Measurements from ENCODE around the gene EIF4H.
"Not testable (repeated sequence)": the region's sequence is repeated elsewhere in the genome, so short reads cannot be mapped to it uniquely, and the experiment has no call there.

Gene EIF4H

GRCh38 chr7:74173866-74174605, at the start of gene EIF4H:
Gene EIF4H (plus strand): TSS chr7:74174356. CDS start chr7:74174384, 28 bp downstream.
- peak; percentile 61 to 89 for DNase-seq

- DNase-seq = no peak
These were observed 47.8 kb upstream of the EIF4H start for GRCh38 chr7:74126220-74126880.

DNA sequence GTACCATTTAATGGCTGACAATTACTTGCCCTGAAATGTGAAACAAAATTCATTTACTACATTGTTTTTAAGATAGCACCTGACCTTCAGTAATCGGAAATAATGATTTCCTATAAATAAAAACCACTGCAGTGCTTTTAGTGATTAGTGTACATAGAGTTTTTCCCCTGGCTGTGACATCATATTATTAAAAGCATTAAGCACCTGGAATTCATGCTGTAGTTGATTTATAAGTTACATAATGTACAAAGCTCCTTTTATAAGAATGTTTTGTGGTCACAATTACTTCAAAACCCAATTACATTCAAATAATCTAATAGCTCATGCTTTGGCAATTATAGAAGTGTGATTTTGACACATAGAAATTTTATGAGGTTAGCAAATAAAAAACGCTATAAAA, 44.3 kb upstream of the EIF4H start:
- DNase-seq = no peak

DNA sequence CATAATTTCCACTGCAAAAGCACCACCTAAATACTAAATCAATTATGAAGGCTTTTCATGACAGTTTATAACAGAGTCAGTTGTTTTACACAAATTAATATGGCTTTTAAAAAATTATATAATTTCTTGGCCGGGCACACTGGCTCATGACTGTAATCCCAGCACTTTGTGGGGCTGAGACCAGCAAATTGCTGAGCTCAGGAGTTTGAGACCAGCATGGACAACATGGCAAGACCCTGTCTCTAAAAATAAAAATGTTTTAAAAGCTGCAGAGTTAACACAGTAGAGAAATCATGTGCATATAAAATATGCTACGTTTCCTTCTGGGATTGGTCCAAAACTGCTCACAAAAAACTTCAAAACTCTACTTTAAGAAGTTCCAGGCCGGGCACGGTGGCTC, 43.6 kb upstream of the EIF4H start:
- DNase-seq = no peak

DNA sequence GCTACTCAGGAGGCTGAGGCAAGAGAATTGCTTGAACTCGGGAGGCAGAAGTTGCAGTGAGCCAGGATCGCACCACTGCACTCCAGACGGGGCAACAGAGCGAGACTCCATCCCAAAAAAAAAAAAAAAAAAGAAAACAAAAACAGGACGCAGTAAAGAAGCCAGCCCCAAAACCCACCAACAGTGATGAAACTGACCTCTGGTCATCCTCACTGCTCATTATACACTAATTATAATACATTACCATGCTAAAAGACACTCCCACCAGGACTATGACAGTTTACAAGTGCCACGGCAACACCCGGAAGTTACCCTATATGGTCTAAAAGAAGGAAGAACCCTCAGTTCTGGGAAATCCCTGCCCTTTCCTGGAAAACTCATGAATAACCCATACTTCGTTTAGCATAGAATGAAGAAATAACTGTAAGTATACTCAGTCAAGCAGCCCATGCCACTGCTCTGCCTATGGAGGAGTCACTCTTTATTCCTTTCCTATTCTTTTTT, 40.0 kb upstream of the EIF4H start:
- no peak for DNase-seq

- DNase-seq = no peak
These were observed 35.8 kb upstream of the EIF4H start for GRCh38 chr7:74138334-74138867.

GRCh38 chr7:74138945-74139843, 35.0 kb upstream of the EIF4H start:
- DNase-seq = no peak

- no peak for DNase-seq
These were observed 32.5 kb upstream of the EIF4H start for GRCh38 chr7:74141705-74142104.

- DNase-seq = no peak
These were observed 30.8 kb upstream of the EIF4H start for GRCh38 chr7:74143383-74143782.

- DNase-seq = no peak
These were observed 25.7 kb upstream of the EIF4H start for GRCh38 chr7:74148491-74148890.

DNA sequence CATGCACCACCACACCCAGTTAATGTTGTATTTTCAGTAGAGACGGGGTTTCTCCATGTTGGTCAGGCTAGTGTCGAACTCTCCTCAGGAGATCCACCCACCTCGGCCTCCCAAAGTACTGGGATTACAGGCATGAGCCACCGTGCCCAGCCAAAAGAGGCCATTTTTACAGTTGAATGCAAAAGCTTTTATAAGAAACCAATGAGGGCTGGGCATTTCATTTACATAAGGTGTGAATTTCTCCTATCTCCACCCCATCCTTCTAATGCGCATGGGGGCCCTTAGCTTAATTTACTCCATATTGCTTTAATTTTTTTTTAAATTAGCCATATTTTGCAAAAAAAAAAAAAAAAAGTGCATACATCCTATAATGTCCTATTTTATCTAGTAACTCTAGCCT, 25.1 kb upstream of the EIF4H start:
- DNase-seq = no peak

DNA sequence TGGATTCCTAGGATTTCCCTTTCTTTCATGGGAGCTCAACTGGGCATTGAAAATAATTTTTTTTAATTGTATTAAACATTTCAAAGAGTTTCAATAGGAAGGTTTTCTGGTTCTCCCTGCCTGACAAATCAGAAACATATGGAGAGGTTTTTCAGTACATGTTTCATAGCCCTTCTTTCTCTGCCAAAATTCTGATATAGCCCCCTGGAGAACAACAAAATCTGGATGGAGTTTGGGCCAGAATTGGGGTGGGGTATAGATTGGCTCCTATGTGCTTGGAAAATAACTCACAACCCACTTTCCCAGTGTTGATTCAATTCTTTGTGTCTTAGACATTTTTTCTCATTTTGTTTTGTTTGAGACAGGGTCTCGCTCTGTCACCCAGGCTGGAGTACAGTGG, 24.6 kb upstream of the EIF4H start:
- no peak for DNase-seq

DNA sequence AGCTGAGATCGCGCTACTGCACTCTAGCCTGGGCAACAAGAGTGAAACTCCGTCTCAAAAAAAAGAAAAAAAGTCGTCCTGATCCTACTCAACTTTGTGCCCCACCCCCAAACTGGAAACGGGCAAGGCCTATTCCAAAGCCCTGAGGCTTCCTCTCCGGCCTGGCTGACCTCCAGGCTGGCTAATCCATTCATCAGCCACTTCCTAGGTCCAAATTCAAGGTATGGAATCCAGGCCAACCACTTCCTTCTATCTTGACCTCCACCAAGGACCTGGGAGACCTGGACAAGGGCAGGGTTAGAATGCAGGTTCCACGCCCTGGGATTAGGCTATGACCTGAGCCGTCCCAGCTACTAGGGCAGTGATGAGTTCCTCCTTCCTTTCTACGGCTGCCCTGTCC, 20.4 kb upstream of the EIF4H start:
- no peak for DNase-seq

DNA sequence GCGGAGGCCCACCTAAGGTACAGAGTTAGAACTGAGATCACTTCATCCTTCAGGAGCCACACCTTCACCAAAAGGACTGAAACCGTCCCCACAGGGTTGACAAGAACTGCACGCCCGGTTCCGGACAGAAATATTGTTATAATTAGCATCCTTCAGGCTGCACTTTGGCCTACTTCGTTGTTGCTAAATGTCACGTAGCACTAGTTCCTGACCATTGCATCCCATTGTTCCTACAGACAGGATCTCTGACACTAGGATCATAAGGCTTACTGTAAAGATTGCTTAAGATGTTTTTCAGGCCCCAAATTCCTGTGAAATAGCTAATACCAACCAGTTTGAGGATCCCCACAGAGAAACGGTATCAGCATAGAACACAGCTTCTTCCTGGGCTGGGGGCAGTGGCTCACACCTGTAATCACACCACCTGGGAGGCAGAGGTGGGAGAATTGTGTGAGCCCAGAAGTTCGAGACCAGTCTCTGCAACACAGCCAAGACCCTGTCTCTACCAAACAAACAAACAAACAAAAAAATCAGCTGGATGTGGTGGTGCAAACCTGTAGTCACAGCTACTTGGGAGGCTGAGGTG, 18.3 kb upstream of the EIF4H start:
- DNase-seq = no peak

DNA sequence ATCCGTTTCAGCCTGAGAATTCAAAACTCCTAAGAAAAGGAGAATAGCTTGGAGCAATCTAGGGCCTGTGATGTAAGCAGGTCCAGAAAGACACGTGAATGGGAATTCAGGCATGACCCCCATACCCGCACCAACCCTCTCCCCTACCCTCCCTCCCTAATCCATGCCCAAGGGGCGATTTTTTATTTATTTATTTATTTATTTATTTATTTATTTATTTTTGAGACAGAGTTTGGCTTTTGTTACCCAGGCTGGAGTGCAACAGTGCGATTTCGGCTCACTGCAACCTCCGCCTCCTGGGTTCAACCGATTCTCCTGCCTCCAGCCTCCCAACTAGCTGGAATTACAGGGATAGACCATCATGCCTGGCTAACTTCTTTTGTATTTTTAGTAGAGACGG, 16.6 kb upstream of the EIF4H start:
- DNase-seq = no peak

DNA sequence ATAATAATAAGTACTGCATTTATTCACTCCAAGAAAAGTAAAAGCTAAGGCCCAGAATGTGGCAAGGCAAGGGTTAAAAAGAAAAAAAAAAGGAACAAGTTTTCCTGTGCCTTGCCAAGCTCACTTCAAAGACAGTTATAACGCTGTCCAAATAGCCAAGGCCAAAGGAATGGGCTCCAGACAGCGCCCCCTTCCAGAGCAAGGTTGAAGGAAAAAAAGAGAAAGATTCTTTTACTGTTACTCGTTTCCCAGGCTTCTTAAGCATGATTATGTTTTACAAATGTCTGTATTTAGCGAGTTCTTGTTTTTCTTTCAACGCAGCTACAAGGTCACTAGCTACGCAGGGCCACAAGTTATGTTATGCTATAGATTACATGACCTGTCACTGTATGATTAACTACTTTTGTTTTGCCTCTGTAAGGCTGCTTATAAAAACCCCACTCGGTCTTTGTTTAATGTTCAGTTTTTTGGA, 9.1 kb upstream of the EIF4H start:
- DNase-seq = no peak

- DNase-seq = no peak
These were observed 8.1 kb upstream of the EIF4H start for GRCh38 chr7:74165867-74166593.

GRCh38 chr7:74167324-74167723, 6.8 kb upstream of the EIF4H start:
- DNase-seq = not testable (repeated sequence)

GRCh38 chr7:74173074-74173473, 1.1 kb upstream of the EIF4H start:
- DNase-seq = no peak

GRCh38 chr7:74173491-74173865, 678 bp upstream of the EIF4H start:
- no peak for DNase-seq

DNA sequence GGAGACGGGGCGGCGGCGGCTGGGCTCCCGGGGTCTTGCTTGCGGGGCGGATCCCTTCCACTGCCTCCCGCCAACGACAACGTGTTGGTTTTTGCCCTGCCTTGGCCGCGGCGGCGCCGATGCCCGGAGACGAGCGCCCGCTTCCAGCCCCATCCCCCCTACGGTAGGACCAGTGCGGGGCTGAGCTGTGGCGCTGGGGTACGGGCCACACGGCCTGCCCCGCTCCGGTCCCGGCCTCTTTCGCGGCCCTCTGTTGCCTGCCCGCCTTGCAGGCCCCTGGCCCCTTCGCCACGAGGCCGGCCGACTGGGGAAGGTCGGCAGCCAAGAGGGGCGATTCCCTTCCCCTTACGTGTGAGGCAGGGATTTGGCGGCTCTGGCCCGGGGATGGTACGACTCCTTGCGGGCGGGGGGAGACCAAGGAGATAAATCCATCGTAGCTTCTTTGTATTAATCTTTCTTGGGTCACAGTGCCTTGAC, 488 bp downstream of the EIF4H start:
- no peak for DNase-seq

- no peak for DNase-seq
These were observed 1.2 kb downstream of the EIF4H start for GRCh38 chr7:74175340-74175739.

All from SW 1271 (cell line).